Bronchial epithelial cell (primary cell): Measurements from ENCODE around the gene HIF1A. TPM values are rescaled to one million over a fixed set of nuclear protein-coding genes. Genes with fewer than 3 reads are reported as not detected.

Source experiments
- DNase-seq: peaks from one replicate; pipeline ENCODE4 v3.0.0-alpha.2; 2010; ENCODE audit warnings: low read depth
- FAIRE-seq: peaks from 2 replicates; lab custom pipeline; 2011; peaks lifted over from hg19 to GRCh38; lab: Jason Lieb, UNC
- H3K27me3 ChIP-seq: 2 replicates; pipeline ENCODE4 v1.5.1; 2011; ENCODE audit warnings: low read length; ENCODE audit not compliant: control insufficient read depth, insufficient read depth
- H3K36me3 ChIP-seq: 2 replicates; pipeline ENCODE4 v1.5.1; 2011; ENCODE audit warnings: low read length; ENCODE audit not compliant: control insufficient read depth, insufficient read depth
- H3K4me3 ChIP-seq: 2 replicates; pipeline ENCODE4 v1.5.1; 2011; ENCODE audit warnings: mild to moderate bottlenecking, low read depth, low read length, control low read depth
- CTCF ChIP-seq: IDR thresholded peaks from 2 replicates; pipeline ENCODE4 v1.5.1; 2011; ENCODE audit warnings: mild to moderate bottlenecking, moderate library complexity, low read length, control low read depth, inconsistent platforms; ENCODE audit not compliant: insufficient read depth, severe bottlenecking
- total RNA-seq: library from RNA; depleted of rRNA; stranded (reverse); fragments of >200 nt; gene quantifications from 2 replicates; pipeline ENCODE4 v1.2.1, GENCODE V29; 2014

Gene HIF1A
- total RNA-seq, 1 donor from 2014 or later: 220 TPM

- no peak for DNase-seq
- no peaks in the 10 kb centered on the region for H3K27me3 ChIP-seq
- FAIRE-seq: no peak
- H3K36me3 ChIP-seq: no peaks in the 10 kb centered on the region
- H3K4me3 ChIP-seq: peak overlapping the region; percentile 66
- no peak for TF ChIP-seq CTCF
Observed at GRCh38 chr14:61761557-61761956, 66.2 kb downstream of the HIF1A start.

- FAIRE-seq (peak; percentile 96), DNase-seq (peak; percentile 94)
- Histone ChIP-seq H3K36me3 (no peaks in the 10 kb centered on the region), H3K4me3 (peak within 1 kb of the TSS; percentile 66), H3K27me3 (no peaks in the 10 kb centered on the region)
- TF ChIP-seq CTCF: no peak
Observed at GRCh38 chr14:61761959-61762786, 66.9 kb downstream of the HIF1A start, which contains the start of gene SNAPC1. SNAPC1 (plus strand) TSS chr14:61762420; CDS start chr14:61762461, 41 bp downstream.

GRCh38 chr14:61764342-61765122 lies 69.2 kb downstream of the HIF1A start:
- no peaks in the 10 kb centered on the region for H3K27me3 ChIP-seq
- peak overlapping the region; percentile 66 for H3K4me3 ChIP-seq
- no peaks in the 10 kb centered on the region for H3K36me3 ChIP-seq
- DNase-seq (no peak), FAIRE-seq (no peak)
- no peak for TF ChIP-seq CTCF

- no peak for TF ChIP-seq CTCF
- Histone ChIP-seq H3K4me3 (peak overlapping the region; percentile 23), H3K27me3 (no peaks in the 10 kb centered on the region), H3K36me3 (peaks cover 3% of the 10 kb centered on the region)
- FAIRE-seq: peak; percentile 7
- DNase-seq: peak; percentile 76
Observed at GRCh38 chr14:61765225-61765943, 70.1 kb downstream of the HIF1A start.

- FAIRE-seq (no peak), DNase-seq (peak; percentile 62)
Observed at GRCh38 chr14:61766151-61766550, 70.8 kb downstream of the HIF1A start.

More at GRCh38 chr14:61766151-61766550, 70.8 kb downstream of the HIF1A start:
- peaks cover 5% of the 10 kb centered on the region for H3K36me3 ChIP-seq
- TF ChIP-seq CTCF: no peak
- no peaks in the 10 kb centered on the region for H3K27me3 ChIP-seq
- H3K4me3 ChIP-seq: no peak overlapping the region
